MM.1S (cell line): ENCODE data around the gene ARID1A.

Experiments
- DNase-seq: peaks from one replicate; pipeline ENCODE4 v3.0.0-alpha.2; 2015
- H2AFZ ChIP-seq: fragments of 300-600 bp; sonication (generic); 2 replicates; pipeline ENCODE4 v1.6.0; 2016; ENCODE audit warnings: antibody characterized with exemption, low read length
- H3F3A ChIP-seq: fragments of 300-600 bp; sonication (generic); 2 replicates; pipeline ENCODE4 v1.6.1; 2016; ENCODE audit warnings: mild to moderate bottlenecking, antibody characterized with exemption, low read length, moderate library complexity, mixed read lengths; ENCODE audit not compliant: insufficient read depth
- H3K27ac ChIP-seq: fragments of 300-600 bp; sonication (generic); 2 replicates; pipeline ENCODE4 v1.5.1; 2016; ENCODE audit warnings: mild to moderate bottlenecking, low read length
- H3K27me3 ChIP-seq: fragments of 300-600 bp; sonication (generic); replicated peaks from 2 replicates; pipeline ENCODE4 v1.6.0; 2016; ENCODE audit warnings: low read length; ENCODE audit not compliant: insufficient read depth
- H3K36me3 ChIP-seq: fragments of 300-600 bp; sonication (generic); replicated peaks from 2 replicates; pipeline ENCODE4 v1.6.1; 2016; ENCODE audit warnings: mild to moderate bottlenecking, low read length, mixed read lengths; ENCODE audit not compliant: insufficient read depth
- H3K4me1 ChIP-seq: fragments of 300-600 bp; sonication (generic); 2 replicates; pipeline ENCODE4 v1.6.1; 2016; ENCODE audit warnings: low read length, mixed read lengths
- H3K4me2 ChIP-seq: fragments of 300-600 bp; sonication (generic); 2 replicates; pipeline ENCODE4 v1.6.0; 2016; ENCODE audit warnings: low read depth, low read length
- H3K4me3 ChIP-seq: fragments of 300-600 bp; sonication (generic); 2 replicates; pipeline ENCODE4 v1.5.1; 2016; ENCODE audit warnings: low read length, mixed read lengths
- H3K79me2 ChIP-seq: fragments of 300-600 bp; sonication (generic); 2 replicates; pipeline ENCODE4 v1.6.1; 2016; ENCODE audit warnings: mixed run types, low read length, mixed read lengths
- H3K9ac ChIP-seq: fragments of 300-600 bp; sonication (generic); 2 replicates; pipeline ENCODE4 v1.6.1; 2016; ENCODE audit warnings: low read length, mixed read lengths
- H3K9me2 ChIP-seq: fragments of 300-600 bp; sonication (generic); replicated peaks from 2 replicates; pipeline ENCODE4 v1.6.1; 2016; ENCODE audit warnings: mild to moderate bottlenecking, low read length, mixed read lengths; ENCODE audit not compliant: insufficient read depth
- H3K9me3 ChIP-seq: fragments of 300-600 bp; sonication (generic); replicated peaks from 2 replicates; pipeline ENCODE4 v1.6.1; 2016; ENCODE audit warnings: mild to moderate bottlenecking, low read length, mixed read lengths; ENCODE audit not compliant: insufficient read depth
- H4K20me1 ChIP-seq: fragments of 300-600 bp; sonication (generic); 2 replicates; pipeline ENCODE4 v1.6.1; 2016; ENCODE audit warnings: mild to moderate bottlenecking, low read length, moderate library complexity, mixed read lengths; ENCODE audit not compliant: insufficient read depth
- EZH2 ChIP-seq: fragments of 300-600 bp; sonication (generic); optimal IDR thresholded peaks from 2 replicates; pipeline ENCODE3; 2017; ENCODE audit warnings: low read depth, mild to moderate bottlenecking, antibody characterized with exemption, low read length, mixed read lengths
- EZH2phosphoT487 ChIP-seq: fragments of 300-600 bp; sonication (generic); IDR thresholded peaks from 2 replicates; pipeline ENCODE4 v1.6.1; 2018; ENCODE audit warnings: antibody characterized with exemption, low read length
- TF ChIP-seq, protein P1 (sequence below): fragments of 300-600 bp; sonication (generic); IDR thresholded peaks from 2 replicates; pipeline ENCODE4 v1.5.1; 2016; ENCODE audit warnings: antibody characterized with exemption, low read length, mixed read lengths

Gene ARID1A

DNA sequence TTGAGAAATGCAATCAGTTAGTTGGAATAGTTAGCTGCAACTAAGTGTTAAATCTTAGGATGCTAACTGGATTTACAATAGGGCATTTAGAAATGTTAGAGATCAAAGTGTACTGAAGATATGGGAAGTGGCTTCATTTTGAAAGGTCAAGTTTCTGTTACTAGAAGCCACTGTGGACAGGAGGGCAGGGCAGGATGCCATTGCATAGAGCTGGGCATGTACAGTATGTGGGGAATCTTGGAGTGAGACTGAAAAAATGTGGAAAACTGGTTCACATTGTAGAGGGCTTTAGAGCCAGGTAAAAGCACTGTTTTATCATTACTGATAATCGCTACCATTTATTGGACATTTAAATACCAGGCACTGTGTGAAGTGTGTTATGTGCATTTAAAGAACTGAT lies 31.0 kb downstream of the ARID1A start:
- Histone ChIP-seq H3K9me3 (no peaks in the 10 kb centered on the region), H3K27ac (no peak overlapping the region), H4K20me1 (peaks cover 46% of the 10 kb centered on the region), H3K9me2 (no peaks in the 10 kb centered on the region), H3K36me3 (peaks cover 23% of the 10 kb centered on the region), H3K4me1 (peaks cover 87% of the 10 kb centered on the region), H3K27me3 (no peaks in the 10 kb centered on the region), H3K4me2 (no peak overlapping the region), H2AFZ (no peak overlapping the region), H3F3A (peaks cover 35% of the 10 kb centered on the region), H3K9ac (no peak overlapping the region), H3K4me3 (no peak overlapping the region), H3K79me2 (peaks cover 100% of the 10 kb centered on the region)
- no peak for DNase-seq
- TF ChIP-seq, protein P1, sequence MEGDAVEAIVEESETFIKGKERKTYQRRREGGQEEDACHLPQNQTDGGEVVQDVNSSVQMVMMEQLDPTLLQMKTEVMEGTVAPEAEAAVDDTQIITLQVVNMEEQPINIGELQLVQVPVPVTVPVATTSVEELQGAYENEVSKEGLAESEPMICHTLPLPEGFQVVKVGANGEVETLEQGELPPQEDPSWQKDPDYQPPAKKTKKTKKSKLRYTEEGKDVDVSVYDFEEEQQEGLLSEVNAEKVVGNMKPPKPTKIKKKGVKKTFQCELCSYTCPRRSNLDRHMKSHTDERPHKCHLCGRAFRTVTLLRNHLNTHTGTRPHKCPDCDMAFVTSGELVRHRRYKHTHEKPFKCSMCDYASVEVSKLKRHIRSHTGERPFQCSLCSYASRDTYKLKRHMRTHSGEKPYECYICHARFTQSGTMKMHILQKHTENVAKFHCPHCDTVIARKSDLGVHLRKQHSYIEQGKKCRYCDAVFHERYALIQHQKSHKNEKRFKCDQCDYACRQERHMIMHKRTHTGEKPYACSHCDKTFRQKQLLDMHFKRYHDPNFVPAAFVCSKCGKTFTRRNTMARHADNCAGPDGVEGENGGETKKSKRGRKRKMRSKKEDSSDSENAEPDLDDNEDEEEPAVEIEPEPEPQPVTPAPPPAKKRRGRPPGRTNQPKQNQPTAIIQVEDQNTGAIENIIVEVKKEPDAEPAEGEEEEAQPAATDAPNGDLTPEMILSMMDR, result no peak
- TF ChIP-seq EZH2phosphoT487 (no peak), EZH2 (no peak)

DNA sequence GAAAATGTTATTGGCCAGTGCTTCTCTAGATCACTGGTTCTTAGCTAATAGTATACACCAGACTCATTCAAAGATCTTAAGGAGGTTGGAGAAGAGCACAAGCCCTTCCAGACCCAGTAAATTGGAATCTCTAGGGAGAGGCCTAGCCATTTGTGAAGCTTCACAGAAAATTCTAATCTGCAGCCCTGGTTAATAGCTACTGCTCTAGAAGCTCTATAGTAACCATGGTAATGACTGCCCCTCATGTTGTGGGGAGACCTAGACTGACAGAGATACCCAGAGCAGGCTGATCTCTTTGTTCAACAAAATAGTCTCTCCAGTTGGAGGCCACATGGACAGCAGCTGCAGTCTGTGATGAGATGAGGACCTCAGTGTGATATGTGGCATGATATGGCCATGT lies 31.7 kb downstream of the ARID1A start:
- Histone ChIP-seq H3K4me3 (no peak overlapping the region), H3K27ac (no peak overlapping the region), H3K79me2 (peaks cover 100% of the 10 kb centered on the region), H3K9me2 (no peaks in the 10 kb centered on the region), H4K20me1 (peaks cover 46% of the 10 kb centered on the region), H3K4me1 (peaks cover 87% of the 10 kb centered on the region), H3K36me3 (peaks cover 26% of the 10 kb centered on the region), H3K9me3 (no peaks in the 10 kb centered on the region), H2AFZ (no peak overlapping the region), H3K4me2 (no peak overlapping the region), H3K27me3 (no peaks in the 10 kb centered on the region), H3F3A (peaks cover 39% of the 10 kb centered on the region), H3K9ac (no peak overlapping the region)
- TF ChIP-seq EZH2phosphoT487 (no peak), EZH2 (no peak)
- TF ChIP-seq, protein P1, result no peak
- no peak for DNase-seq

DNA sequence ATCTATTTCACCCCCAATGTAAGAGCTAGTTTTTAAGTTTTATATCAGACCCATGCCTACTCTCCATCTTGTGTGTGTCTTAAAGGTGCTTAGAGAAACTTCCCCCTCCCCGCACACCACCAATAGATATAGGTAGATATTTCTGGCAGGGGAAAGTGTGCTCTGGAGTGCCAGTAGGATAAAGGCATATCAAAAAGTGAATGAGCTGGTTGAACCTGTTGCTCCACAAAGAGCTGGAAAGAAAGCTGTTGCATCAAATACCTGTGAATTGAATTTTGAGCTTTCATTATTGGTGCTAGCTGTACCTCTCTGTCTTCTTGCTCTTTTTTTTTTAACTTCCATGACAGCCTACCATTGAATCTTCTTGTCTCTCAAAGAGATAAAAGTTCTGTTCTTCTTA lies 32.8 kb downstream of the ARID1A start:
- Histone ChIP-seq H3K9me2 (no peaks in the 10 kb centered on the region), H3K9me3 (no peaks in the 10 kb centered on the region), H3K4me2 (no peak overlapping the region), H3K27ac (no peak overlapping the region), H3K36me3 (peaks cover 26% of the 10 kb centered on the region), H3K9ac (no peak overlapping the region), H3F3A (peaks cover 42% of the 10 kb centered on the region), H3K79me2 (peaks cover 100% of the 10 kb centered on the region), H2AFZ (no peak overlapping the region), H3K27me3 (no peaks in the 10 kb centered on the region), H3K4me3 (no peak overlapping the region), H4K20me1 (peaks cover 39% of the 10 kb centered on the region), H3K4me1 (peaks cover 87% of the 10 kb centered on the region)
- DNase-seq, result no peak
- TF ChIP-seq, protein P1, result no peak
- TF ChIP-seq EZH2phosphoT487 (no peak), EZH2 (no peak)
